ENCODE measurements around the gene AGBL2.
A peak's percentile ranks its signal among the peaks of the same experiment; 100 is the strongest.
"Not testable (repeated sequence)": the region's sequence is repeated elsewhere in the genome, so short reads cannot be mapped to it uniquely, and the experiment has no call there.

The AGBL2 gene

DNA sequence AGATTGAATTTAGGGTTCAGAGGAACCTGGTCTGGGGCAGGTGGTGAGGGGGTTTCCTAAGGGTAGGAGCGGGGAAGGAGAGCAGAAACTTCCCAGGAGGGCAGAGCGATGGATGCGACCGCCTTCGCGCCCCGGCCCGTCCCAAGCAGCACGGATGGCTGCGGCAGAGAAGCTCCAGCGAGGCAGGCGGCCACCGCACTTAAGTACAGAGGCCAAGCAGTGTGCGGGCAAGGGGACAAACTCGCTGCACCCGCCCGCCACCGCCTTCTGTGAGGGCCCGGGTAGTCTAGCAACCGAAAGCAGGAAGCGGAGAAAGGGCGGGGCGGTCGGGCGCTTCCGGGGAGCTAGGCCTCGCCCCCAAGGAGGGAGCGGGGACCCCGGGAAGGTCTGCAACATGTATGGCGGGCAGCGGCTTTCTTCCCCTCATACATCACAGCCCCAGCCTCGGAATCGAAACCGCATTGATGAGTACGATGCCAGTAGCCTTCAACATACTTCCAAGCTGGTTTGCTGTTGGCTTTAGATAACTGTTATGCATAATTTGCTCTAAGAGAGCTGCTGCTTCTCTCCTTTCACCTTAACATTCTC lies at the start of gene AGBL2:
Gene AGBL2 (minus strand): TSS at position 288 of the 588 bp plus-strand sequence. CDS start 719 bp downstream, outside the sequence.
- DNase-seq (ENCODE audit: low read depth): peak; percentile 84

- DNase-seq (ENCODE audit: low read depth): not testable (repeated sequence)
Measured at GRCh38 chr11:47759291-47759690, 44.1 kb upstream of the AGBL2 start.

- no peak for DNase-seq (ENCODE audit: low read depth)
Measured at GRCh38 chr11:47756208-47756607, 41.0 kb upstream of the AGBL2 start.

DNA sequence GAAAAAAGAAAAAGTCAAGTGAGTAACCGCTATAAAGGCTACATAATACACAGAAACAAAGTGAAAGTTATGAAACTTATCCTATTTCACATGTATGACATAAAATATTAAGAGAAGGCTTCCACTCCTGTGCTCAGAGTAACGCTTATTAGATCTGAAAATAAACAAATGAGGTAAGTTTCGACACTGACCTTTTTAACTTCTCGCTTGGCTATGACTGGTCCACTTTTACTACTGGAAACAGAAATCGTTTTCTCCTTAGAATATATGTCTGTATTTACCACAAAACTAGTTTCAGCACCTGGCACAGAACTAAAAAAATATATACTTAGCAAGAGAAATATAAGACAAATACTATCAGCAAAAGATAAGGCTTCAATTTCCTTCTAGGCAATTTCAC lies 35.6 kb upstream of the AGBL2 start:
- no peak for DNase-seq (ENCODE audit: low read depth)

DNA sequence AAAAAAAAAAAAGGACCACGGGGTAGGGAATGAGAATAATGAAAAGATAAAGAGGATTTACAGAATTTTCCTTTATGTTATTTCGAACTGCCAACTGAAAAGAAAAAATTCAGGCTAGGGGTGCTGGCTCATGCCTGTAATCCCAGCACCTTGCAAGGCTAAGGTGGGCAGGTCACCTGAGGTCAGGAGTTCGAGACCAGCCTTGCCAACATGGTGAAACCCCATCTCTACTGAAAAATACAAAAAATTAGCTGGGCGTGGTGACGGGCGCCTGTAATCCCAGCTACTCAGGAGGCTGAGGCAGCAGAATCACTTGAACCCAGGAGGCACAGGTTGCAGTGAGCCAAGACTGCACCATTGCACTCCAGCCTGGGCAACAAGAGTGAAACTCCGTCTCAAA lies 27.3 kb upstream of the AGBL2 start:
- not testable (repeated sequence) for DNase-seq (ENCODE audit: low read depth)

DNA sequence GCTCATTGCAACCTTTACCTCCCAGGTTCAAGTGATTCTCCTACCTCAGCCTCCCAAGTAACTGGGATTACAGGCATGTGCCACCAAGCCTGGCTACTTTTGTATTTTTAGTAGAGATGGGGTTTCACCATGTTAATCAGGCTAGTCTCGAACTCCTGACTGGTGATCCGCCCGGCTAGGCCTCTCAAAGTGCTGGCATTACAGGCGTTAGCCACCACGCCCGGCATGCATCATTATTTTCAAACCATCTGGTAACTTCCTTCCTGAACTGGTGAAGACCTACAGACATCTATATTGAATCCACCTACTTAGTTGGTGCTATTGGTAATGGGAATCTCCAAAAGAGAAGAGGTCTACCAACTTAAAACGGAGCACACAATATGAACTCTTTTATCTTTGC lies 22.6 kb upstream of the AGBL2 start:
- DNase-seq (ENCODE audit: low read depth): not testable (repeated sequence)

DNA sequence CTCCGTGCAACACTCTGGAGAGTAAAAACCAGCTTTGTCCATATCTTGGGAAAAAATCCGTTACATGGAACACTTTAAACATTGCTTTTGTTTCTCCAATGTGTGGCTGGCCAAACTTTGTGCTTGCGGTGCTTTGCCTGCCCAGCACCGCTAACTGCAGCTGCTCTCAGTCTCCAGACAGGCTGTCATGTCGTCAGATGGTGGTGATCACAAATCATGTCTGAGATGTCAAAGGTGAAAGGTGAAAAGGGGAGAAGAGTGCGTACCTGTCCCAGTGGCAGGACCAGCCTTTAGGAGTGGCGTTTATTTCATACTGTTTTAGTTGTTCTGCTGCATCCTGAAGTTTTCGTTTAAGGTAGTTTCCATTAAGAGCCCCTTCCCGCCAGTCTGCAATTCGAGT lies 17.1 kb upstream of the AGBL2 start:
- DNase-seq (ENCODE audit: low read depth): no peak

DNA sequence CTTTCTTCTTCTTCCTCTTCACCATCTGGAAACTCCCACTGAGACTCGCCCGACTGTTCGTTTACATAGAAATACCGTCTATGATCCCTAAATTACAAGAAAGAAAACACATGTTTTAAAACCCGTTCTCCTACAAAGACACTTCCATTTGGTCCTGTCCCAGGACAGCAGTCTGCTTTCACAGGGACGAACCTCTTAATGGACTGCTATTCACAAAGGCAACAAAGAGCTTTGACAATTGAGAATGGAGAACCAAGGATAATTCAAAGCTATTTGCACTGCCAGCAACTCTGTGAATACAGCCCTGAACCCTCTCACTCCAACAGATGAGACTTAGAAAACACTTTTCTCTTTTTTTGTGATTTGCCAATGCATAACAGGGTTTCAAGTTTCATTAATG lies 16.3 kb upstream of the AGBL2 start:
- DNase-seq (ENCODE audit: low read depth): no peak

DNA sequence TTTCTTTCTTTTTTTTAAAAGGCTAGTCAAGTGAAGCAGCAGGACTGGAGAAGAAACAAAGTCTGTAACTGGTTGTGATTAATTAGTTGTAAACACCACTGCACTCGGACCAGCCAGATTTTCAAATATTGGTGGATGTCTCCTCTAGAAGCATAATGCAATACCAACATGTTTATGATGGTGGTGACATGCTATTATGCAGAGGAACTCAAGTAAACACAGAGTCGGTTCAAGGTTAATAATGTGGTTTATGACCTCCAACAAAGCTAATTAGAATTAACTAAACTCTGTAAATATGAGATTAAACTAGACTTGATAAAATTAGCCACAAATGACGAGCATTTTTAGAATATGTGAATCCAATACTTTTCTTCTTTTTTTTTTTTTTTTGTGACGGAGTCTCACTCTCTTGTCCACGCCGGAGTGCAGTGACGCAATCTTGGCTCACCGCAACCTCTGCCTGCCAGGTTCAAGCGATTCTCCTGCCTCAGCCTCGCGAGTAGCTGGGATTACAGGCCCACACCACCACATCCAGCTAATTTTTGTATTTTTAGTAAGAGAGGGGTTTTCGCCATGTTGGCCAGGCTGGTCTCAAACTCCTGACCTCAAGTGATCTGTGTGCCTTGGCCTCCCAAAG lies 11.8 kb upstream of the AGBL2 start:
- DNase-seq (ENCODE audit: low read depth): no peak

DNA sequence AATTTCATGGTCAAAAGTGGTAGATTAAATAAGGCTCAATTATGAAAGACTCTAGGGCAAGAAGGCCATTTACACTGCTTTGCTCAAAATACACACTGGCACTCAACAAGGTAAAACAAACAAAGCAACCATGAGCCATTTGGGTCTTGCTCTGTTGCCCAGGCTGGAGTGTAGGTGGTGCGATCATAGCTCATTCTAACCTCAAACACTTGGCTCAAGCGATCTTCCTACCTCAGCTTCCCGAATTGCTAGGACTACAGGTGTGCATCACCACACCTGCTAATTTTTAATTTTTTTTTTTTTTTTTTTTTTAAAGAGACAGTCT lies 10.9 kb upstream of the AGBL2 start:
- DNase-seq (ENCODE audit: low read depth): no peak

DNA sequence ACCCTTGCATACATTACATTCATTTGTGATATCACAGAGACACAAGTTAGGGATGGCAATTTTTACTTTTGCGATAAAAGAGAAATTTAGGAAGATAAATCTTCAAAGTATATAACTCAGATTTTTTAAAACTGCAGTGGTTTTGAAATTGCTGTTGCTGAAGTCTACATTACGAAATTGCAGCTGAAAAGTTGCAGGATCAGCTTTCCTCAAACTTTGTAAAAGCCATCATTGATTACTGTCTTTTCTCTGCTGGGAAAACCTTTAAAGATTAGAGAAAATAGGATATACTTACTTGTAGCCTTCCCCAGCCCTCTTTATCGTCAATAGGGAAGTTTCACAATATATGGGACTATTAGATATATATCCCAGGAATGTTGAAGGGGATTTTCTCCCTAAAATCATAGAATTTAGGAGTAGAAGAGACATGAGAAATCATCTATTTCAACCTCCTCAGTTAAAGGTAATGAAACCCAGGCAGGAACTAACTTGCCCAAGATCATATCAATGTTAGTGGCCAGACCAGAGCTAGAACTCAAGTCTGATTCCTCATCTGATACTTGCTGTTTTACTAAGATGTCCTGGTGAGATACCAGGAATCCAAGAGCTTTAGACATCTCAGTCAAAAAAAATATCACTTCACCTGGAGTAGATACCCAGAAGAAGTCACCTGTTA lies 10.4 kb upstream of the AGBL2 start:
- no peak for DNase-seq (ENCODE audit: low read depth)

DNA sequence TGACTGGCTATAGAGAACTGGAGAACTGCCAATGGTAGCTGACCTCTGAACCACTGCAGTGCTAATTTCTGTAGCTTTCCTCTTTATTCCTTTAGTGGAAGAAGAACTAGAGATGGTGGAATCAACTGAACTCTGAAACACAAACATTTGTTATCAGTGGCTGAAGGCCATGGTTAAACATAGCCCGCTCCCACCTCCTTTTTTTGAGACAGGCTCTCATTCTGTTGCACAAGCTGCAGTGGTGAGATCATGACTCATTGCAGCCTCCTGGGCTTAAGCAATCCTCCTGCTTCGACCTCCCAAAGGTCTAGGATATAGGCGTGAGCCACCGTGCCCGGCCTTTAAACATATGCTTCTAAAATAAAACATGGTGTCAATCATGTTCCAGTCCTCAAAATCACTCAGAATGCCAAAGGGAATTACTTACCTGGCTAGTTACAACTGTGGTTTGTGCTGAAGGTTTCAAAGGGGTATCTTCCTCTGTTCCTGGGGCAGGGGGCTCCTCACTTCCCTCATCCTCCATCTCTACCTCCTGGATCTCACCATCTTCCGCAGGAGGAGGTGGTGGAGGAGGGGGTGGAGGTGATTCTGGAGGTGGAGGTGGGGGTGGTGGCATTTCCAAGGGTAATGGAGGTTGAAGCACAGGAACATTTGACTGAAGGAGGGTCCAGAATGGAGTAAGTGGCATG lies 9.0 kb upstream of the AGBL2 start:
- DNase-seq (ENCODE audit: low read depth): peak; percentile 59

DNA sequence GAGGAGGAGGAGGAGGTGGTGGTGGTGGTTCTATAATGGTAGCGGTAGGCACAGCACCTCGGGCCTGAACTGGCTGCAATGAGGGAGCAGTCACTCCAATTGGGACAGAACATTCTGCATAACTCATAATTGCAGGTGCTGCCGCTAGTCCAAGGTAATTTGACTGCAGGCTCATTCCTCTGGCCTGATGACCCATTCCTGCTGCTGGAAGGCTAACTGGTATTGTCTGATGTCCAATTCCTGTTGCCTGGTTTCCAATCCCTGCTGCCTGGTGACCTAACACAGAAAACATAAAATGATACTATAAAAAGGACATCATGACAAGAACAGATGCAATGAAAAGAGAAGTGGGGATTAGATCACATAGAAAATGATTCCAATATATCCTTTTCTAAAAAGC lies 7.9 kb upstream of the AGBL2 start:
- no peak for DNase-seq (ENCODE audit: low read depth)

GRCh38 chr11:47720651-47721050 lies 5.5 kb upstream of the AGBL2 start:
- no peak for DNase-seq (ENCODE audit: low read depth)

DNA sequence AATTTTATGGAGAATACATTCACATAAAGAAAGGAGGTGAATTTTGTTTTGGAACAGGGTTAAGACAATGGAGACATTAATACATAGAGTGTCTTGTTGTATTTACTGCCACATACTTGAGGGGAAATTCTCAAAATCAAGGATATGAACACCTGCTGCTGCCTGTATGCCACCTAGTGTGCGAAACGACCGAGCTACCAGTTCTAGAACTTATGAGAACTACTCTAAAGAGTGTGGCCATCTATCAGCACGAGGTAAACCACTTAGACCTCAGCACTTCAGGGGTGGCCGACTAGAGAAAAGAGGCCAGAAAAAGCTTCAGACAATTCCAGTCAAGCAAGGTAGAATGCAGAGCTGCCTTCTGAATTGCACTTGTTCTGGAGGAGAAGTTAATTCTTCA lies 1.5 kb upstream of the AGBL2 start:
- no peak for DNase-seq (ENCODE audit: low read depth)

- peak; percentile 35 for DNase-seq (ENCODE audit: low read depth)
Measured at GRCh38 chr11:47714554-47715081, 551 bp downstream of the AGBL2 start.

DNA sequence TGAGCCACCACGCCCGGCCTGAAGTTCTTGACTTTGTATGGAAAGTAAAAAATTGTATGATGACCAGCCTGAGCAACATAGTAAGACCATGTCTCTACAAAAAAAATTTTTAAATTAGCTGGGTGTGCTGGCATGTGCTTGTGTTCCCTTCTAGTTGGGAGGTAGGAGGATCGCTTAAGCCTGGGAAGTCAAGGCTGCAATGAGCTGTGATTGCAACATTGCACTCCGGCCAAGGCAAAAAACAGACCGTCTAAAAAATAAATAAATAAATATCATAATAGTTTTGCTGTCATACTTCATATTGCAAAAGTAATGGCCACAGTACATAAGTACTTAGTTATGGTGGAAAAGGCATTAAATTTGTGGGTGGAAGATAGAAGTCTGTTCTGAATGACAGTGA lies 3.4 kb downstream of the AGBL2 start:
- no peak for DNase-seq (ENCODE audit: low read depth)

DNA sequence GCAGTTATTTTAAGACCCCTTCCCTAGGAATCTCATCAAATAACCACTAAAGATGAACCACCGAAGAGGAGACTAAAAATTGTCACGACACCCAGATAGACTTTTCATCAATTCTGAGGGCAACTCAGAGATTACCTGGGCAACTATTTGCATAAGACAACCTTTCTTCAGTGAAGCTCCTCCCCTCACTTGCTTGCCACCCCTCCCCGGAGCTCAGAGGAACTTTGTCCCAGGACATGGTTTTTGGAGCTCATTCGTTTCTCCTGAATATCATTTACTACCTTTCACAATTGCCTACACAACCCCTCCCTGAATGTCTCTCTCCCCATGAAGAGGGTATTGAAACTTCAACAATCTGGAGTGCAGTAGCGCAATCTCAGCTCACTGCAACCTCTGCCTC lies 3.9 kb downstream of the AGBL2 start:
- DNase-seq (ENCODE audit: low read depth): no peak

DNA sequence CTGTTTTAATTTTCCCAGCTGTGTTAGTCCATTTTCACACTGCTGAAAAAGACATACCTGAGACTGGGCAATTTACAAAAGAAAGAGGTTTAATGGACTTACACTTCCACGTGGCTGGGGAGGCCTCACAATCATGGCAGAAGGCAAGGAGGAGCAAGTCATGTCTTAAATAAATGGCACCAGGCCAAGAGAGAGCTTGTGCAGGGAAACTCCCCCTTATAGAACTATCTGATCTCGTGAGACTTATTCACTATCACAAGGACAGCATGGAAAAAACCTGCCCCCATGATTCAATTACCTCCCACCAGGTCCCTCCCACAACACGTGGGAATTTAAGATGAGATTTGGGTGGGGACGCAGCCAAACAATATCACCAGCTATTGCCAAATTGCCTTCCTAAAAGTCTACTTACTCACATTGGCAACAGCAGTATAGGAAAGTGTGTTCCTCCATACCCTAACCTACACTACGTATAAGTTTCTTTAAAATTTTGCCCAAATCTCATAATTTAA lies 7.8 kb downstream of the AGBL2 start:
- not testable (repeated sequence) for DNase-seq (ENCODE audit: low read depth)

DNA sequence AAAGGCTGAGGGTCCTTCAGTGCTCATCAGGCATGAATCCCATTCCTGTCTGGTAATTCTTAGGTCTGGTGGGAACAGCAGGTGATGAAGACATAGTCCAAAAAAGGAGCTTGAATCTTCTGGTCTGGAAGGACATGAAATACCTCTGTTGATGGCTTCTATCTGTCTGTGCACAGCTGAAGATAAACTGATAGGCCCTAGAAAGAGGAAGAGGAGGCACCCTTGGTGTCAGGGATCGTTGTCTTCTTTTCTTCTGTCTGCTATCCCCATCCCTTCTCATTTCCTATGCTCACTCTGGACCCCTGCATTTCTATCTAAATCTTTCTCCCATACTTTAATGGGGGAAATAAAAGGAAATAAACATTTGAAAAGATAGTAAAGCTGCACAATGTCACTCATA lies 9.4 kb downstream of the AGBL2 start:
- DNase-seq (ENCODE audit: low read depth): no peak

GRCh38 chr11:47691979-47692378 lies 23.2 kb downstream of the AGBL2 start:
- DNase-seq (ENCODE audit: low read depth): no peak

- DNase-seq (ENCODE audit: low read depth): no peak
Measured at GRCh38 chr11:47689480-47689879, 25.7 kb downstream of the AGBL2 start.

DNA sequence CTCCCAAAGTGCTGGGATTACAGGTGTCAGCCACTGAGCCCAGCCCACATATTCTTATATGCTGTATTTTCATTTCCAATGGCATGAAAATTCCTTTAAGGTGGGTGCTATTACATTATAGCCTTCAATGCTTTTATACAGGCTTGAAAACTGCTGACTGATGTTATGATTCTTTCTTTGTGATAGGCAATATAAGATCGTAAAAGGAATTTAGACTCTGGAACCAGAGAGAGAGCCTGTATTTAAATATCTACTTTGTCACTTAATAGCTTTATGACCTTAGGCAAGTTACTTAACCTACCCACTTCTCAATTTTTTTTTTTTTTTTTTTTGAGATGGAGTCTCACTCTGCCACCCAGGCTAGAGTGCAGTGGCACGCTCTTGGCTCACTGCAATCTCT lies 26.2 kb downstream of the AGBL2 start:
- DNase-seq (ENCODE audit: low read depth): no peak
